GM12875 (cell line): Measurements from ENCODE around the gene FOXO1.

ENCODE experiments used
- H3K4me3 ChIP-seq: one replicate; pipeline ENCODE4 v1.5.1; 2011; ENCODE audit warnings: low read depth, low read length, control low read depth
- CTCF ChIP-seq: IDR thresholded peaks from 2 replicates; pipeline ENCODE4 v1.5.1; 2011; ENCODE audit warnings: low read depth, mild to moderate bottlenecking, control low read depth, inconsistent platforms, low read length, moderate library complexity, borderline replicate concordance; ENCODE audit not compliant: insufficient read depth

Gene FOXO1

GRCh38 chr13:40648841-40649240 lies 17.6 kb downstream of the FOXO1 start:
- no peak overlapping the region for H3K4me3 ChIP-seq
- no peak for TF ChIP-seq CTCF

GRCh38 chr13:40648040-40648439 lies 18.4 kb downstream of the FOXO1 start:
- TF ChIP-seq CTCF = no peak
- H3K4me3 ChIP-seq = no peak overlapping the region

- H3K4me3 ChIP-seq = no peak overlapping the region
- no peak for TF ChIP-seq CTCF
Measured at GRCh38 chr13:40644838-40645604, 21.4 kb downstream of the FOXO1 start.

- H3K4me3 ChIP-seq = no peak overlapping the region
- no peak for TF ChIP-seq CTCF
Measured at GRCh38 chr13:40640845-40641458, 25.5 kb downstream of the FOXO1 start.

- TF ChIP-seq CTCF = no peak
- H3K4me3 ChIP-seq = no peak overlapping the region
Measured at GRCh38 chr13:40640202-40640601, 26.2 kb downstream of the FOXO1 start.

GRCh38 chr13:40639221-40639681 lies 27.2 kb downstream of the FOXO1 start:
- TF ChIP-seq CTCF = no peak
- no peak overlapping the region for H3K4me3 ChIP-seq

GRCh38 chr13:40637643-40638042 lies 28.8 kb downstream of the FOXO1 start:
- H3K4me3 ChIP-seq = no peak overlapping the region
- no peak for TF ChIP-seq CTCF
